A204.1 (cell line): ENCODE data around the gene MVB12A.

Experiments
- FAIRE-seq: peaks from 2 replicates; lab custom pipeline; 2012; peaks lifted over from hg19 to GRCh38; lab: Jason Lieb, UNC

Gene MVB12A

GRCh38 chr19:17473041-17473440, 53.2 kb downstream of the MVB12A start:
- FAIRE-seq, result no peak
